Adrenal gland (tissue), 12 donors: Measurements from ENCODE around the gene HRH2. TPM values are rescaled to one million over a fixed set of nuclear protein-coding genes. Genes with fewer than 3 reads are reported as not detected.

Source experiments
- DNase-seq, 7 donors: peaks; one replicate each; pipeline ENCODE4 v3.0.0-alpha.2; 2019 to 2020
- H3K27ac ChIP-seq, 5 donors: fragments of 200-600 bp; sonication (generic) in 4 of 5; 1 replicate in 3 of 5; 2 replicates in 2 of 5; pipeline versions ENCODE4 v1.5.1 to v1.8.0; 2016 to 2020; ENCODE audit warnings: mild to moderate bottlenecking in 1 of 5
- H3K27me3 ChIP-seq: fragments of 200-600 bp; 2 replicates; pipeline ENCODE4 v1.8.0; 2021
- H3K36me3 ChIP-seq, 2 donors: fragments of 200-600 bp; replicated peaks in 1 of 2; 1 replicate in 1 of 2; 2 replicates in 1 of 2; pipeline versions ENCODE4 v1.5.1 to v1.8.0; 2018 to 2022
- H3K4me1 ChIP-seq, 2 donors: fragments of 200-600 bp; replicated peaks in 1 of 2; 1 replicate in 1 of 2; 2 replicates in 1 of 2; pipeline versions ENCODE4 v1.5.1 to v1.8.0; 2018 to 2021
- H3K4me3 ChIP-seq, 4 donors: fragments of 200-600 bp; sonication (generic) in 3 of 4; one replicate each; pipeline ENCODE4 v1.5.1; 2016 to 2018
- H3K9me3 ChIP-seq, 3 donors: fragments of 200-600 bp; sonication (generic) in 1 of 3; replicated peaks in 1 of 3; 1 replicate in 2 of 3; 2 replicates in 1 of 3; pipeline versions ENCODE4 v1.5.1 to v1.8.0; 2016 to 2021
- POLR2A ChIP-seq, 2 donors: fragments of 450-650 bp; IDR thresholded peaks; one replicate each; pipeline ENCODE4 v1.6.1; 2017; ENCODE audit warnings: antibody characterized with exemption in 2 of 2, mild to moderate bottlenecking in 2 of 2, moderate library complexity in 1 of 2
- WGBS, 4 donors: extraction: QIAGEN DNeasy Blood & Tissue Kit in 2 of 4; methylation state at CpG; one replicate each; pipeline versions ENCODE4 v1.1.5 to v1.1.7; 2013 to 2017; 5-methylcytosine and 5-hydroxymethylcytosine counted together
- intact Hi-C, 2 donors: fragments of 100-400 bp; cut with DNase I; formaldehyde crosslinking; loops; one replicate each; pipeline versions ENCODE4 v1.14.1 to v1.15.0; 2022 to 2023
- polyA plus RNA-seq, 3 donors: library from polyadenylated mRNA; stranded (reverse); fragments of 200-250 nt in 2 of 3; fragments of 350-450 nt in 1 of 3; fragmentation: Illumina TruSeq in 1 of 3; extraction: RNeasy Lipid Tissue Mini Kit (QIAGEN cat#74804) in 1 of 3; gene quantifications; one replicate each; pipeline ENCODE4 v1.2.3, GENCODE V29; 2013 to 2014
- total RNA-seq, 9 donors: library from RNA; depleted of rRNA in 4 of 9; stranded (reverse); fragments of >200 nt in 4 of 9; fragments of 120-200 nt in 1 of 9; fragmentation: NEBNext Ultra II Directional in 1 of 9; extraction: Animal tissue kit (Norgen Biotek cat#: 25700) in 1 of 9; gene quantifications; one replicate each; pipeline versions ENCODE4 v1.1.0 to v1.2.4, GENCODE V29; 2013 to 2023
- TF ChIP-seq, protein P1 (sequence below), 6 experiments: fragments of 450-650 bp in 4 of 6; fragments of 200-600 bp in 2 of 6; sonication (generic) in 1 of 6; IDR thresholded peaks; 1 replicate in 5 of 6; 2 replicates in 1 of 6; pipeline versions ENCODE4 v1.5.1 to v1.8.0; 2016 to 2021; ENCODE audit warnings: antibody characterized with exemption in 6 of 6, mild to moderate bottlenecking in 2 of 6, moderate library complexity in 1 of 6
- donor health status: healthy with polysubstance abuse.
- donor health status: Bipolar disorder and iron deficiency.
- donor health status: DM: yes; HTN: yes; CAD: no.
- donor health status: DM: no; HTN: no; CAD: no.
- donor health status: DM: no; HTN: no; CAD: no.
- donor health status: DM: yes; HTN: yes; CAD: no.

The HRH2 gene
- total and polyA plus RNA-seq, 12 donors: 0.22 to 7.3 (median 3.1) TPM

DNA sequence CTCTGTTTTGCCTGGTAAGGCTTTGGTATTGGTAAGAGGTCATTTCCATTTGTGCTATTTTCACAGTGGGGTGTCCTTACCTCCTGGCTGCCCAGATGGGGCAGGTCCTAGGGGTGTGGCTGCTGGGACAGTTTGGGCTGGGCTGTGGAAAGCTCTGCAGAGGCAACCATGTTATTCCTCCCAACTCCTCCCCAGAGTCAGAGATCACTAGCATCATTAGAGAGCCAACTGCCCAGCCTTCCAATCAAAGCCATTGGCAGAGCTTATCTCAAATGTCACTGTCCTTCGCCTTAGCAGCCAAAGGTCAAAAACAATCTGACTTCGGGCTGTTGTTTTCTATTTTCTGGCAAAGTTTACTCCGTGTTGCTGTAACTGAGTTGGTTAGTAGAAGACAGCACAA is 33.6 kb upstream of the HRH2 start:
- Histone ChIP-seq H3K4me3 (no peak overlapping the region), H3K27me3 (no peaks in the 10 kb centered on the region), H3K4me1 (no peaks in the 10 kb centered on the region), H3K27ac (no peak overlapping the region), H3K9me3 (no peaks in the 10 kb centered on the region), H3K36me3 (no peaks in the 10 kb centered on the region)
- 28 to 67% (median 49%) methylated on average over 2 to 3 of the region's 3 CpGs for WGBS, 4 donors
- intact Hi-C loops: no loop called here
- peak in 1 of 7 donors; percentile 15 for DNase-seq
- TF ChIP-seq POLR2A (IDR thresholded peaks at IDR 0.05): no peak
- TF ChIP-seq, protein P1, sequence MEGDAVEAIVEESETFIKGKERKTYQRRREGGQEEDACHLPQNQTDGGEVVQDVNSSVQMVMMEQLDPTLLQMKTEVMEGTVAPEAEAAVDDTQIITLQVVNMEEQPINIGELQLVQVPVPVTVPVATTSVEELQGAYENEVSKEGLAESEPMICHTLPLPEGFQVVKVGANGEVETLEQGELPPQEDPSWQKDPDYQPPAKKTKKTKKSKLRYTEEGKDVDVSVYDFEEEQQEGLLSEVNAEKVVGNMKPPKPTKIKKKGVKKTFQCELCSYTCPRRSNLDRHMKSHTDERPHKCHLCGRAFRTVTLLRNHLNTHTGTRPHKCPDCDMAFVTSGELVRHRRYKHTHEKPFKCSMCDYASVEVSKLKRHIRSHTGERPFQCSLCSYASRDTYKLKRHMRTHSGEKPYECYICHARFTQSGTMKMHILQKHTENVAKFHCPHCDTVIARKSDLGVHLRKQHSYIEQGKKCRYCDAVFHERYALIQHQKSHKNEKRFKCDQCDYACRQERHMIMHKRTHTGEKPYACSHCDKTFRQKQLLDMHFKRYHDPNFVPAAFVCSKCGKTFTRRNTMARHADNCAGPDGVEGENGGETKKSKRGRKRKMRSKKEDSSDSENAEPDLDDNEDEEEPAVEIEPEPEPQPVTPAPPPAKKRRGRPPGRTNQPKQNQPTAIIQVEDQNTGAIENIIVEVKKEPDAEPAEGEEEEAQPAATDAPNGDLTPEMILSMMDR (IDR thresholded peaks at IDR 0.05): no peak

DNA sequence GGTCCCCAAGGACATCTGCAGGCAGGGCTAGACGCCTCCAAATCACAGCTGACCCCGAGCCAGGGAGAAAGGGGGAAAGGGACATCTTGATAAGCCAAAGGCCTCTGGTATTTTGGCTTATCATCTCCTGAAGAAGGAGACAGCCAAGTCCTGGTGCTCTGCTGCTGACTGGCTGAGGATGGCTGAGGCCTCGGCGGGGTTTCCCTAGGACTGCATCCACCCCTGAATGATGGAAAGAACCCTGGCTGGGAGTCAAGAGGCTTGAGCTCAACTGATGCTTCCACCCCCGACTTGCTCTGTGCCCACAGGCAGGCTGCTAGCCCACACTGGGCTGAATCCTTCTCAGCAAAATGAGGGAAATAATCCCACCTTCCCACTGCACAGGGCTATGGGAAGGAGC is 30.9 kb upstream of the HRH2 start:
- H3K4me3 ChIP-seq: no peak overlapping the region
- H3K9me3 ChIP-seq: no peaks in the 10 kb centered on the region
- H3K36me3 ChIP-seq: no peaks in the 10 kb centered on the region
- no peak for DNase-seq
- 20 to 71% (median 57%) methylated on average over 1 to 5 of the region's 5 CpGs for WGBS, 4 donors
- intact Hi-C loops: no loop called here
- no peak for TF ChIP-seq POLR2A (IDR thresholded peaks at IDR 0.05)
- TF ChIP-seq, protein P1 (IDR thresholded peaks at IDR 0.05): no peak
- H3K27me3 ChIP-seq: no peaks in the 10 kb centered on the region
- H3K27ac ChIP-seq: no peak overlapping the region
- H3K4me1 ChIP-seq: no peaks in the 10 kb centered on the region

DNA sequence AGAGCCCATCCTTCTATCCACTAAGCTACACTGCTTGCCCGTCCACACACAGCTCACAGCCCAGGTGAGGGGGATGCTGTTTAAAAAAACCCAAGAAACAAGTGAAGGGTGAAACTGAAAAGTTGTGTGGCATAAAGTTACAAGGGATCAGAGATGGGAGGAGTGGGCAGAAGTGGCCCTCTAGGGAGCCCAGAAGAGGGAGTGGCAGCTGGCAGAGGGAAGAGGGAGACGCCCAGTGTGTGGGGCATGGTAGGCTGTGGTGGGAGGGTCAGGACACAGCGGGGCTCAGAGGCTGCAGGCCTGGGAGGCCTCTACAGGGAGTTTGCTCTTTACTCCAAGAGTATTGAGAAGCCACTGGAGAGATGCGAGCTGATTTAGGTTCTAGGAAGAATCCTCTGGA is 30.1 kb upstream of the HRH2 start:
- Histone ChIP-seq H3K9me3 (no peaks in the 10 kb centered on the region), H3K4me1 (no peaks in the 10 kb centered on the region), H3K36me3 (no peaks in the 10 kb centered on the region), H3K27me3 (no peaks in the 10 kb centered on the region), H3K27ac (no peak overlapping the region), H3K4me3 (no peak overlapping the region)
- 73 to 89% (median 84%) methylated on average over 4 of the region's 4 CpGs for WGBS, 4 donors
- intact Hi-C loops: no loop called here
- no peak for DNase-seq
- no peak for TF ChIP-seq POLR2A (IDR thresholded peaks at IDR 0.05)
- TF ChIP-seq, protein P1 (IDR thresholded peaks at IDR 0.05): no peak

DNA sequence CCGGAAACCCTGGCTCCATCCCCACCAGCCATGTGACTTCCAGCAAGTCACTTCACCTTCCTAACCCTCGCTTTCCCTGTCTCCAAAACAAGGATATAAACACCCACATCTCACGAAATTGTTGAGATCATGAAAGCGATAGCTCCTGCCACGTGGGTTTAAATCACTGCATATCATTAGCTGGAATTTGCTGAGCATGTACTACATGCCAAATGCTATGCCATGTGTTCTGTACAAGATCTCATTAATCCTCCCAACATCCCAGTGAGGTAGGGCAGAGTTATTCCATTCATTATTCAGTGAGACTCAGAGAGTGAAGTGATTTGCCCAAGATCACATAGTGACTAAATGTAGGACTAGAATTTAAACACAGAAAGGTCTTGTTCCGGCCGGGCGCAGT is 29.2 kb upstream of the HRH2 start:
- Histone ChIP-seq H3K4me1 (no peaks in the 10 kb centered on the region), H3K27ac (no peak overlapping the region), H3K36me3 (no peaks in the 10 kb centered on the region), H3K9me3 (no peaks in the 10 kb centered on the region), H3K27me3 (no peaks in the 10 kb centered on the region), H3K4me3 (no peak overlapping the region)
- intact Hi-C loops: no loop called here
- DNase-seq: no peak
- TF ChIP-seq, protein P1 (IDR thresholded peaks at IDR 0.05): no peak
- no peak for TF ChIP-seq POLR2A (IDR thresholded peaks at IDR 0.05)
- 76 to 84% (median 82%) methylated on average over 8 of the region's 8 CpGs for WGBS, 4 donors
